Adipocyte (in vitro differentiated cells): ENCODE results near the gene CALN1.
"Not testable (repeated sequence)": the region's sequence is repeated elsewhere in the genome, so short reads cannot be mapped to it uniquely, and the experiment has no call there.

Experiments used
- DNase-seq: peaks from one replicate; pipeline ENCODE4 v3.0.0-alpha.2; 2015; ENCODE audit warnings: low read depth
- H3K27me3 ChIP-seq: replicated peaks from 2 replicates; pipeline ENCODE4 v1.7.0; 2013; ENCODE audit warnings: mild to moderate bottlenecking, low read length, moderate library complexity; ENCODE audit not compliant: control insufficient read depth, insufficient read depth
- H3K36me3 ChIP-seq: 2 replicates; pipeline ENCODE4 v1.7.0; 2013; ENCODE audit warnings: low read length, mild to moderate bottlenecking, moderate library complexity; ENCODE audit not compliant: control insufficient read depth, insufficient read depth, severe bottlenecking
- H3K4me1 ChIP-seq: 2 replicates; pipeline ENCODE4 v1.7.0; 2013; ENCODE audit warnings: mild to moderate bottlenecking, low read length, moderate library complexity; ENCODE audit not compliant: control insufficient read depth, insufficient read depth
- H3K4me3 ChIP-seq: 2 replicates; pipeline ENCODE4 v1.7.0; 2013; ENCODE audit warnings: mild to moderate bottlenecking, low read length, moderate library complexity
- H3K9ac ChIP-seq: 2 replicates; pipeline ENCODE4 v1.7.0; 2013; ENCODE audit warnings: mild to moderate bottlenecking, low read length, moderate library complexity
- H3K9me3 ChIP-seq: 2 replicates; pipeline ENCODE4 v1.7.0; 2013; ENCODE audit warnings: mild to moderate bottlenecking, low read length, moderate library complexity; ENCODE audit not compliant: control insufficient read depth

Gene CALN1

DNA sequence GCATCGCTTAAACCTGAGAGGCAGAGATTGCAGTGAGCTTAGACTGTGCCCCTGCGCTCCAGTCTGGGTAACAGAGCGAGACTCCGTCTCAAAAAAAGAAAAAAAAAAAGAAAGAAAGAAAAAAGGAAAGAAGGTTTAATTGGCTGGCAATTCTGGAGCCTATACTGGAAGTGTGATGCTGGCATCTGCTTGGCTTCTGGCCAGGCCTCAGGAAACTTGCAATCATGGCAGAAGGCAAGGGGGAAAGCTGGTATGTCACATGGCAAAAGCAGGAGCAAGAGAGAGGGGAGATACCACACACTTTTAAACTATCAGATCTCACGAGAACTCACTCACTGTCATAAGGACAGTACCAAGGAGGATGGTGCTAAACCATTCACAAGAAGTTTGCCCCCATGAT is 190.0 kb downstream of the CALN1 start:
- Histone ChIP-seq H3K9ac (no peak overlapping the region), H3K36me3 (no peaks in the 10 kb centered on the region), H3K4me3 (no peak overlapping the region), H3K27me3 (no peaks in the 10 kb centered on the region), H3K9me3 (no peaks in the 10 kb centered on the region), H3K4me1 (no peaks in the 10 kb centered on the region)
- DNase-seq: no peak

DNA sequence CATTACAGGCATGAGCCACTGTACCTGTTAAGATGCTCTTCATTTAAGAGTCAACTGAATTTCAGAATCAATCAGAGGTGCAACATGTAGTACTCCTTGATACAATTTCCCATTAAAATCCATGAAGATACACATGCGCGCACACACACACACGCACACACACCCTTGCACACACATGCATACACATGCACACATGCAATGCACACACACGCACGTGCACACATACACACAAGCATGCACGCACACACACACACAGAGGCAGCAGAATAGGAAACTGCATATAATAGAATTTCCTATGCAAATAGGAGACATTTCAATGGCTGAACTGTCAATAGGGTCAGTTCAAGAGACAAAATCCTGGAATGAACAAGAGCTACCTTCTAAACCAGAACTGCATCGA is 192.6 kb downstream of the CALN1 start:
- DNase-seq: no peak
- H3K27me3 ChIP-seq: no peaks in the 10 kb centered on the region
- no peaks in the 10 kb centered on the region for H3K4me1 ChIP-seq

DNA sequence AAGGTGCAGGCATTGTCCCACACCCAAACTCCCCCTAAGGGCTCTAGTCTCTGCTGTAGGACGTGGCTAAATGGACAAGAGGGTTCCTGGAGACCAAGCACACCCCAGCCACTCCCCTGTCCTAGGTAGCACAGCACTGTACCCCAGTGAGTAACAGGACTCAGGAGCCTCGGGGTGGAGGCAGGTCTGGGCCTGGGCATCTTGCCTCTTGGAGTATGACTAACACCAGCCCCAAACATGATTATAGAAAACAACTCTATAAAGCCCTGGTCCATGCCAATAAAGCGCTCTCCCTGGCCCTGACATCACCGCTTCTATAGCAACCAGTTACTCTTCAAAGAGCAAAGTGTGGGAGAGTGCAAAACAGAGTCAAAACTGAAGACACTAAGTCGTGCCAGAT is 195.0 kb downstream of the CALN1 start:
- H3K36me3 ChIP-seq: no peaks in the 10 kb centered on the region
- no peaks in the 10 kb centered on the region for H3K9me3 ChIP-seq
- no peak overlapping the region for H3K4me3 ChIP-seq
- DNase-seq: no peak
- H3K4me1 ChIP-seq: no peaks in the 10 kb centered on the region
- H3K27me3 ChIP-seq: no peaks in the 10 kb centered on the region
- no peak overlapping the region for H3K9ac ChIP-seq

More for the DNA sequence above, 192.6 kb downstream of the CALN1 start:
- Histone ChIP-seq H3K36me3 (no peaks in the 10 kb centered on the region), H3K9me3 (no peaks in the 10 kb centered on the region), H3K4me3 (no peak overlapping the region), H3K9ac (no peak overlapping the region)

DNA sequence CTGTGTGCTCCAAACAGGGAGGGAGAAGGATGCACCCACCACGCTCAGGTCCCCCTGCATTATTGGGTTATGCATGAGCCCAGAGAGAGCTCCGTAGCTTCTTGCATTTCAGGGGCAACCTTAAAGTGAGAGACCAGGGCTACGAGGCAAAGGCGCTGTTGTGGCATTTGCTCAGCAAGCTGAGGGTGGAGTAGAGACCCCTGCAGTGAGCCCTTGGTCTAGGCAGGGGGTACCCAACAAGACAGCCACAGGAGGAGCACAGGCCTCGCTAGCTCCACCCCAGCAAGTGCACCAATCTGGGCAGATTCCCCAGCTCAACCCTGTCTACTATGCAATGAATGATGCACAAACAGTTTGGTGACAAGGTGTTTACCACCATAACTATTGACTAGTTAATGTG is 198.4 kb downstream of the CALN1 start:
- Histone ChIP-seq H3K36me3 (no peaks in the 10 kb centered on the region), H3K9ac (no peak overlapping the region), H3K27me3 (no peaks in the 10 kb centered on the region), H3K9me3 (no peaks in the 10 kb centered on the region), H3K4me3 (no peak overlapping the region), H3K4me1 (no peaks in the 10 kb centered on the region)
- DNase-seq: no peak

DNA sequence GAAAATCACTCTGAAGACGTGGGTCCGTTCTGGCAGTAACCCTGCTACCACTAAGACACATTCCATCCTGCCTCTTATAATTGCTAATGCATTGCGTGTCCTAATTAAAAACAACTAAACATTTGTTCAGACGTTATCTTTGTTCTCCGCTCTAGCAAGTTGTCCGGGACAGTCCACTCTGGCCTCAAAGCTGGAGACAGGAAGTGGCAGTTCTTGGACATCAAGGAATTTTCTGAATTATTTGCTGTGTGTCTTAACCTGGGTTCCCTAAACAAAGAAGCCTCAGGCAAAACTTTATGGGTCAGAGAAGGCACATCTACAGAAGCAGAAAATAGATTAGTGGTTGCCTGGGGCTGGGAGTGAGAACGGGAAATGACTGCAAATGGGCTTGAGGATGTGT is 199.1 kb downstream of the CALN1 start:
- H3K4me3 ChIP-seq: no peak overlapping the region
- no peaks in the 10 kb centered on the region for H3K27me3 ChIP-seq
- no peaks in the 10 kb centered on the region for H3K36me3 ChIP-seq
- DNase-seq: no peak
- no peaks in the 10 kb centered on the region for H3K4me1 ChIP-seq
- H3K9me3 ChIP-seq: no peaks in the 10 kb centered on the region
- no peak overlapping the region for H3K9ac ChIP-seq

DNA sequence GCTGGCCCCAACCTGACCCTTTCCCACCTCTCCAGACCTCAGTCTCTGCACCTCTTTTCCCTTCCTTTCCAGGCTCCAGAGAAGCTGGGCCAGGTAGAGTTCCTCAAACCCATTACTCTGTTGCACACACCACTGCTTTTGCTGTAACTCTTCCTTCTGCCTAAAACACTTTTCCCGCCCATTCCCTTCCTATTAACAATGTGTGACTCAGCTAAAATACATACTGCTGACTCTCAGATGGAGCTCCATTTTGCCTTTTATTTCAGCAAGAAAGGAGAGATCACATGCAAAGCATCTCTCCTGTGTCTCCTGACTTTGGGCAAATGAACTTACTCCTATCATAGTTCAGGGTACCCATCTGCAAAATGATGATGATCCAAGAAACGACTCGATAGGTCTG is 201.0 kb downstream of the CALN1 start:
- H3K9me3 ChIP-seq: no peaks in the 10 kb centered on the region
- no peaks in the 10 kb centered on the region for H3K36me3 ChIP-seq
- DNase-seq: no peak
- no peak overlapping the region for H3K9ac ChIP-seq
- H3K4me3 ChIP-seq: no peak overlapping the region
- H3K4me1 ChIP-seq: no peaks in the 10 kb centered on the region
- no peaks in the 10 kb centered on the region for H3K27me3 ChIP-seq

DNA sequence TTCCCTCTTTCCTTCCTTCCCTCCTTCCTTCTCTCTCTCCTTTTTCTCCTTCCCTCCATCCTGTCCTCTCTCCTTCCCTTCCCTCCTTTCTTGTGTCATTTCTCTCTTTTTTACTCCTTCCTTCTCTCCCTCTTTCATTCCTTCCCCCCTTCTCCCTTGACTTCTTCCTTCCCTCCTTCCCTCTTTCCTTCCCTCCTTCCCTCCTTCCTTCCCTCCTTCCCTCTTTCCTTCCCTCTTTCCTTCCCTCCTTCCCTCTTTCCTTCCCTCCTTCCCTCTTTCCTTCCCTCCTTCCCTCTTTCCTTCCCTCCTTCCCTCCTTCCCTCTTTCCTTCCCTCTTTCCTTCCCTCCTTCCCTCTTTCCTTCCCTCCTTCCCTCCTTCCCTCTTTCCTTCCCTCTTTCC is 203.1 kb downstream of the CALN1 start:
- not testable (repeated sequence) for H3K27me3 ChIP-seq, DNase-seq, H3K9me3 ChIP-seq, H3K4me1 ChIP-seq, H3K4me3 ChIP-seq, H3K9ac ChIP-seq, H3K36me3 ChIP-seq

DNA sequence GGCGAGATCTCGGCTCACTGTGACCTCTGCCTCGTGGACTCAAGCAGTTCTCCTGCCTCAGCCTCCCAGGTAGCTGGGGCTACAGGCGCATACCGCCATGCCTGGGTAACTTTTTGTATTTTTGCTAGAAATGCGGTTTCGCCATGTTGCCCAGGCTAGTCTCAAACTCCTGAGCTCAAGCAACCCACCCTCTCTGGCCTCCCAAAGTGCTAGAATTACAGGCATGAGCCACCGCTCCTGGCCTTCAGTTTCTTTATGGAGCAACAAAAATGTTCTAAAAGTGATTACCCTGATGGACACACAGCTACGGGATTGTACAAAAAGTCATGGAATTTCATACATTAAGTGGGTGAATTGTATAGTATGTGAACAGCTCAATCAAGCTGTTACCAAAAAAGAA is 216.0 kb downstream of the CALN1 start:
- Histone ChIP-seq H3K27me3 (no peaks in the 10 kb centered on the region), H3K9ac (no peak overlapping the region), H3K4me1 (no peaks in the 10 kb centered on the region), H3K4me3 (no peak overlapping the region), H3K36me3 (no peaks in the 10 kb centered on the region), H3K9me3 (no peaks in the 10 kb centered on the region)
- no peak for DNase-seq

DNA sequence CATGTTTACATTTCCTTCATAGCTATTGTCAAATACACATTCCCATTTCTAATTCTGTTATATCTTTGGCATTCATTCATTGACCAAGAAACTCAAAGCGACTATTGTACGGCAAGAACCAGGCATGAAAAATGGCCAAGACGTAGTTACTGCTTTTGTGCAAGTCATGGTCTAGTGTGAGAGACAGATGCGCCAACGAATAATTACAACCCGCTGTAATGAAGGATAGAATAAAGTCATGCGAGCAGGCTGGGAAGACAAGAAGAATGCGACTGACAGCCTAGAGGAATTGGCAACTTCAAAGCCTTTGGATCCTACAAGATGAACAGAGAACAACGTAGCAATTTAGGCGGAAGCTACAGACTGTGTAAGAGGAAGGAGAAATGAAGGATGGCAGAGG is 221.2 kb downstream of the CALN1 start:
- Histone ChIP-seq H3K4me1 (no peaks in the 10 kb centered on the region), H3K4me3 (no peak overlapping the region), H3K36me3 (no peaks in the 10 kb centered on the region), H3K9me3 (no peaks in the 10 kb centered on the region), H3K27me3 (no peaks in the 10 kb centered on the region), H3K9ac (no peak overlapping the region)
- no peak for DNase-seq

DNA sequence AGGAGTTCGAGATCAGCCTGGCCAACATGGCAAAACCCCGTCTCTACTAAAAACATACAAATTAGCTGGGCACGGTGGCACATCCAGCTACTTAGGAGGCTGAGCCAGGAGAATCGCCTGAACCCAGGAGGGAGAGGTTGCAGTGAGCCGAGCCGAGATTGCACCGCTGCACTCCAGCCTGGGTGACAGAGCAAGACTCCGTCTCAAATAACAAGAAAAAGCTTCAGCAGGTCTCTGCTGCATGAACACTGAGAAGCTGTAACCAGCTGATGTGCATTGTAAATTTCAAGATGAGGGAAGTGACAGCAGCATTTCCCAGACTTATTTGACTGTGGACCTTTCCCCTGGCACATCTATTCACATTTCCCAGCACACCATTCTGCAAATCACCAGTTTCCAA is 222.0 kb downstream of the CALN1 start:
- no peak overlapping the region for H3K9ac ChIP-seq
- no peaks in the 10 kb centered on the region for H3K9me3 ChIP-seq
- no peaks in the 10 kb centered on the region for H3K27me3 ChIP-seq
- no peaks in the 10 kb centered on the region for H3K36me3 ChIP-seq
- H3K4me1 ChIP-seq: no peaks in the 10 kb centered on the region
- H3K4me3 ChIP-seq: no peak overlapping the region
- no peak for DNase-seq

DNA sequence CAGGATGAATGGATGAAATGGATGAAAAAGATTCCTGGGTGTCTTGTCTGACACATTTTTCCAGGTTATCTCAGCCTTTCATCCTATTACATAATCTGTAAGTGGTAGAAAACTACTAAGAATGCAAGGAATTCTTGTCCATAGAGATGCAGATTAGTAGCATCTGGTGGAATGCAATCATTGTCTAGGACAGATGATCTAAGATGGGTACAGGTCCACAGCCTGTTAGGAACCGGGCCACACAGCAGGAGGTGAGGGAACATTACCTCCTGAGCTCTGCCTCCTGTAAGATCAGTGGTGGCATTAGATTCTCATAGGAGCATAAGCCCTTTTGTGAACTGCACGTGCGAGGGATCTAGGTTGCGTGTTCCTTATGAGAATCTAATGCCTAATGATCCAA is 225.0 kb downstream of the CALN1 start:
- Histone ChIP-seq H3K27me3 (no peaks in the 10 kb centered on the region), H3K9ac (no peak overlapping the region), H3K9me3 (no peaks in the 10 kb centered on the region), H3K36me3 (no peaks in the 10 kb centered on the region), H3K4me3 (no peak overlapping the region), H3K4me1 (no peaks in the 10 kb centered on the region)
- DNase-seq: no peak

DNA sequence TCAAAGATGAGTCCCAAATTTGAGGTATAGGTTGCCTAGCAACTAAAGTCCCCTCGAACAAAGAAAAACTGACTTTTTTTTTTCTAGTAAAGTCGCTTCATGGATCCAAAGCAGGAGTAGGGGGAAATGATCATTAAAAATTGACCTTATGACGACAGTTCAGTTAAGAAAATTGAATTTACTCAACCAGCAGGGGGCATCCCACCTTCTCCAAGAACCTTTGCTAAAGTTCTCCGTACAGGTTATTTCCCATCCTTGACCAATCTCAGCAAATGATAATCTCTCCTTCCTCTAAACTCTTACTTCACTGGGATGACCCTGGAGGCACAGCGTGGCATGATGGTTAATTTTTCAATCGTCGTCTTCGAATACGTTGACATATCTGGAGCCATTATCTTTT is 228.3 kb downstream of the CALN1 start:
- no peaks in the 10 kb centered on the region for H3K9me3 ChIP-seq
- H3K4me3 ChIP-seq: no peak overlapping the region
- H3K36me3 ChIP-seq: no peaks in the 10 kb centered on the region
- DNase-seq: no peak
- H3K4me1 ChIP-seq: no peaks in the 10 kb centered on the region
- H3K9ac ChIP-seq: no peak overlapping the region
- no peaks in the 10 kb centered on the region for H3K27me3 ChIP-seq
